HCT116 (cell line): ENCODE results near the gene FSD2. TPM values are rescaled to one million over a fixed set of nuclear protein-coding genes. Genes with fewer than 3 reads are reported as not detected.

ENCODE experiments used
- ATAC-seq: fragments of 200-7000 bp; cut with Tn5 transposase; 2 replicates; pipeline ENCODE4 v1.9.1; 2020; ENCODE audit warnings: mild to moderate bottlenecking, moderate library complexity
- BruUV-seq: library from RNA; stranded (reverse); fragments of 400-500 nt; replicated peaks from 2 replicates; lab custom pipeline; 2021; lab: Mats Ljungman, UMichigan
- CTCF ChIA-PET: fragments of 300-600 bp; sonication (Branson Sonifier 250); formaldehyde crosslinking; loops from one replicate; lab custom pipeline; 2021; ENCODE audit warnings: antibody characterized with exemption; lab: Charles Lee
- POLR2A ChIA-PET: fragments of 300-600, 350-600 bp; sonication (Branson Sonifier 250); formaldehyde crosslinking; loops from one replicate; lab custom pipeline; 2021; ENCODE audit warnings: antibody characterized with exemption; lab: Charles Lee
- RAD21 ChIA-PET, 2 experiments: fragments of 300-600 bp; sonication (Branson Sonifier 250); formaldehyde crosslinking; loops; one replicate each; lab custom pipeline; 2023; ENCODE audit warnings: low total read pairs in 2 of 2; ENCODE audit not compliant: uncharacterized antibody in 2 of 2, unreplicated experiment in 2 of 2, low non-redundant PET in 1 of 2; lab: Charles Lee
- DNase-seq: peaks from one replicate; pipeline ENCODE4 v3.0.0-alpha.2; 2010; ENCODE audit warnings: low read depth, low spot score
- H2AFZ ChIP-seq: fragments of 200-600 bp; shearing (Covaris generic), sonication (generic); 2 replicates; pipeline ENCODE4 v1.6.1; 2017; ENCODE audit warnings: low read depth, mixed run types, mixed read lengths, antibody characterized with exemption, low read length; ENCODE audit not compliant: poor library complexity, severe bottlenecking
- H3K27ac ChIP-seq: 2 replicates; pipeline ENCODE4 v1.5.1; 2012; ENCODE audit warnings: low read depth, low read length
- H3K27me3 ChIP-seq: fragments of 200-600 bp; sonication (generic); 2 replicates; pipeline ENCODE4 v1.6.1; 2016; ENCODE audit warnings: mixed run types, low read length, mixed read lengths; ENCODE audit not compliant: insufficient read depth
- H3K36me3 ChIP-seq, 2 experiments: fragments of 200-500 bp in 1 of 2; fragments of 200-600 bp in 1 of 2; sonication (Bioruptor generic) in 1 of 2; sonication (generic) in 1 of 2; 2 replicates each; pipeline versions ENCODE4 v1.5.1 to v1.6.1; 2014 to 2016; ENCODE audit warnings: low read length in 2 of 2, inconsistent platforms in 1 of 2, mixed read lengths in 1 of 2, mixed run types in 1 of 2; ENCODE audit not compliant: insufficient read depth in 2 of 2, control insufficient read depth in 1 of 2
- H3K4me1 ChIP-seq, 2 experiments: fragments of 200-600 bp in 1 of 2; sonication (generic) in 1 of 2; 2 replicates each; pipeline versions ENCODE4 v1.5.1 to v1.6.1; 2012 to 2017; ENCODE audit warnings: low read length in 2 of 2, inconsistent platforms in 1 of 2, mild to moderate bottlenecking in 1 of 2, mixed read lengths in 1 of 2, mixed run types in 1 of 2, moderate library complexity in 1 of 2; ENCODE audit not compliant: insufficient read depth in 2 of 2, control insufficient read depth in 1 of 2
- H3K4me2 ChIP-seq: fragments of 200-600 bp; sonication (generic); 2 replicates; pipeline ENCODE4 v1.6.1; 2017; ENCODE audit warnings: mixed run types, low read length, mixed read lengths
- H3K4me3 ChIP-seq, 2 experiments: fragments of 200-600 bp in 1 of 2; sonication (generic) in 1 of 2; replicated peaks in 1 of 2; 2 replicates each; pipeline ENCODE4 v1.5.1; 2011 to 2016; ENCODE audit warnings: low read length in 2 of 2, control low read depth in 1 of 2, low read depth in 1 of 2, mild to moderate bottlenecking in 1 of 2, mixed read lengths in 1 of 2, mixed run types in 1 of 2
- H3K79me2 ChIP-seq: fragments of 200-600 bp; sonication (generic); 2 replicates; pipeline ENCODE4 v1.6.1; 2017; ENCODE audit warnings: mild to moderate bottlenecking, mixed run types, low read length, moderate library complexity, mixed read lengths; ENCODE audit not compliant: insufficient read depth
- H3K9ac ChIP-seq: fragments of 200-600 bp; sonication (generic); 2 replicates; pipeline ENCODE4 v1.6.1; 2016; ENCODE audit warnings: low read length, mixed read lengths
- H3K9me2 ChIP-seq: fragments of 200-600 bp; sonication (generic), shearing (Covaris generic); 2 replicates; pipeline ENCODE4 v1.6.1; 2017; ENCODE audit warnings: mixed run types, mild to moderate bottlenecking, moderate library complexity; ENCODE audit not compliant: insufficient read depth
- H3K9me3 ChIP-seq, 2 experiments: fragments of 200-500 bp in 1 of 2; fragments of 200-600 bp in 1 of 2; sonication (Bioruptor generic) in 1 of 2; sonication (generic) in 1 of 2; 2 replicates each; pipeline ENCODE4 v1.6.1; 2014 to 2017; ENCODE audit warnings: low read length in 2 of 2, mixed read lengths in 2 of 2, inconsistent platforms in 1 of 2, low read depth in 1 of 2, mild to moderate bottlenecking in 1 of 2, mixed run types in 1 of 2, moderate library complexity in 1 of 2; ENCODE audit not compliant: control insufficient read depth in 1 of 2, insufficient read depth in 1 of 2
- H4K20me1 ChIP-seq: fragments of 200-600 bp; sonication (generic), shearing (Covaris generic); 2 replicates; pipeline ENCODE4 v1.6.1; 2017; ENCODE audit warnings: mixed run types, mild to moderate bottlenecking, moderate library complexity; ENCODE audit not compliant: insufficient read depth
- CBX3 ChIP-seq: IDR thresholded peaks from 2 replicates; pipeline ENCODE4 v1.6.1; 2012; ENCODE audit warnings: low read depth
- CTCF ChIP-seq, 3 experiments: fragments of 200-600 bp in 1 of 3; sonication (generic) in 1 of 3; IDR thresholded peaks in 2 of 3; conservative IDR thresholded peaks in 1 of 3; 2 replicates each; pipeline ENCODE4 v1.5.1; 2012 to 2017; ENCODE audit warnings: low read depth in 2 of 3, low read length in 2 of 3, antibody characterized with exemption in 1 of 3, borderline replicate concordance in 1 of 3, control low read depth in 1 of 3, mild to moderate bottlenecking in 1 of 3, mixed read lengths in 1 of 3, mixed run types in 1 of 3, moderate library complexity in 1 of 3; ENCODE audit not compliant: insufficient read depth in 1 of 3
- EGR1 ChIP-seq: IDR thresholded peaks from 2 replicates; pipeline ENCODE4 v1.6.1; 2012; ENCODE audit warnings: low read depth
- ELF1 ChIP-seq: IDR thresholded peaks from 2 replicates; pipeline ENCODE4 v1.6.1; 2012; ENCODE audit warnings: low read depth, borderline replicate concordance
- FOSL1 ChIP-seq: IDR thresholded peaks from 2 replicates; pipeline ENCODE4 v1.6.1; 2012; ENCODE audit warnings: low read depth
- JUND ChIP-seq: IDR thresholded peaks from 2 replicates; pipeline ENCODE4 v1.6.1; 2012
- POLR2AphosphoS5 ChIP-seq: IDR thresholded peaks from 2 replicates; pipeline ENCODE4 v1.6.1; 2011; ENCODE audit warnings: mild to moderate bottlenecking, low read depth, low read length, moderate library complexity
- RAD21 ChIP-seq: IDR thresholded peaks from 2 replicates; pipeline ENCODE4 v1.6.1; 2012; ENCODE audit warnings: low read depth, mild to moderate bottlenecking
- SIN3A ChIP-seq: IDR thresholded peaks from 2 replicates; pipeline ENCODE4 v1.6.1; 2012; ENCODE audit warnings: low read depth
- SRF ChIP-seq: IDR thresholded peaks from 2 replicates; pipeline ENCODE4 v1.6.1; 2012; ENCODE audit warnings: low read depth
- TCF7L2 ChIP-seq: IDR thresholded peaks from 2 replicates; pipeline ENCODE4 v1.7.0; 2011; ENCODE audit warnings: borderline replicate concordance, inconsistent platforms; ENCODE audit not compliant: insufficient read depth, insufficient read length; ENCODE audit errors: extremely low read depth
- YY1 ChIP-seq: IDR thresholded peaks from 2 replicates; pipeline ENCODE4 v1.6.1; 2011; ENCODE audit warnings: low read length, low read depth, moderate library complexity, mild to moderate bottlenecking; ENCODE audit not compliant: insufficient replicate concordance; ENCODE audit errors: extremely low read depth
- ZFX ChIP-seq: fragments of 450-650 bp; IDR thresholded peaks from 2 replicates; pipeline ENCODE4 v1.6.1; 2017
- ZNF274 ChIP-seq: fragments of 200-500 bp; sonication (Bioruptor generic); IDR thresholded peaks from 2 replicates; pipeline ENCODE4 v1.6.1; 2014; ENCODE audit warnings: mild to moderate bottlenecking, low read depth, low read length, inconsistent platforms
- intact Hi-C: fragments of 100-400 bp; cut with micrococcal nuclease; formaldehyde crosslinking; loops from 2 replicates; pipeline ENCODE4 v1.10.0; 2022
- total RNA-seq: library from RNA; stranded (reverse); gene quantifications from one replicate; pipeline ENCODE4 v1.2.1, GENCODE V29; 2021; ENCODE audit not compliant: unreplicated experiment
- TF ChIP-seq, protein P1 (sequence below): IDR thresholded peaks from 2 replicates; pipeline ENCODE4 v1.6.1; 2011; ENCODE audit warnings: mild to moderate bottlenecking, low read length, moderate library complexity; ENCODE audit not compliant: insufficient replicate concordance; ENCODE audit errors: extremely low read depth

Gene FSD2
- total RNA-seq, 1 experiment from 2014 or later = not detected

GRCh38 chr15:82793737-82794136, 12.1 kb downstream of the FSD2 start:
- Histone ChIP-seq H3K4me2 (no peak overlapping the region), H3K36me3 (no peaks in the 10 kb centered on the region), H3K27me3 (no peaks in the 10 kb centered on the region), H3K9me2 (no peaks in the 10 kb centered on the region), H3K4me1 (no peaks in the 10 kb centered on the region), H3K79me2 (no peaks in the 10 kb centered on the region), H3K9ac (no peak overlapping the region), H3K9me3 (no peaks in the 10 kb centered on the region), H3K4me3 (no peak overlapping the region), H4K20me1 (no peaks in the 10 kb centered on the region), H2AFZ (no peak overlapping the region), H3K27ac (no peak overlapping the region)
- BruUV-seq = no TSS peak
- no peak for DNase-seq
- TF ChIP-seq FOSL1 = no peak
- TF ChIP-seq RAD21 = no peak
- no peak for TF ChIP-seq ZFX
- TF ChIP-seq YY1 = no peak
- TF ChIP-seq EGR1 = no peak
- TF ChIP-seq POLR2AphosphoS5 = no peak
- TF ChIP-seq SRF = no peak
- TF ChIP-seq CBX3 = no peak
- TF ChIP-seq, protein P1, sequence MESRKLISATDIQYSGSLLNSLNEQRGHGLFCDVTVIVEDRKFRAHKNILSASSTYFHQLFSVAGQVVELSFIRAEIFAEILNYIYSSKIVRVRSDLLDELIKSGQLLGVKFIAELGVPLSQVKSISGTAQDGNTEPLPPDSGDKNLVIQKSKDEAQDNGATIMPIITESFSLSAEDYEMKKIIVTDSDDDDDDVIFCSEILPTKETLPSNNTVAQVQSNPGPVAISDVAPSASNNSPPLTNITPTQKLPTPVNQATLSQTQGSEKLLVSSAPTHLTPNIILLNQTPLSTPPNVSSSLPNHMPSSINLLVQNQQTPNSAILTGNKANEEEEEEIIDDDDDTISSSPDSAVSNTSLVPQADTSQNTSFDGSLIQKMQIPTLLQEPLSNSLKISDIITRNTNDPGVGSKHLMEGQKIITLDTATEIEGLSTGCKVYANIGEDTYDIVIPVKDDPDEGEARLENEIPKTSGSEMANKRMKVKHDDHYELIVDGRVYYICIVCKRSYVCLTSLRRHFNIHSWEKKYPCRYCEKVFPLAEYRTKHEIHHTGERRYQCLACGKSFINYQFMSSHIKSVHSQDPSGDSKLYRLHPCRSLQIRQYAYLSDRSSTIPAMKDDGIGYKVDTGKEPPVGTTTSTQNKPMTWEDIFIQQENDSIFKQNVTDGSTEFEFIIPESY = no peak
- no peak for TF ChIP-seq TCF7L2
- no peak for TF ChIP-seq ELF1
- TF ChIP-seq ZNF274 = no peak
- TF ChIP-seq JUND = no peak
- TF ChIP-seq CTCF (IDR thresholded peaks at IDR 0.05 in 2 of 3, conservative IDR thresholded peaks at IDR 0.05 in 1 of 3; ENCODE audit: borderline replicate concordance in 1 of 3, insufficient read depth in 1 of 3, low read depth in 2 of 3, low read length in 2 of 3) = no peak
- TF ChIP-seq SIN3A = no peak
- CTCF ChIA-PET = no interaction called here
- POLR2A ChIA-PET = no interaction called here
- intact Hi-C loops = no loop called here
- ATAC-seq = no peak
- RAD21 ChIA-PET = no interaction called here
